Testis (tissue), 3 donors: Measurements from ENCODE around the gene NPDC1. TPM values are rescaled to one million over a fixed set of nuclear protein-coding genes. Genes with fewer than 3 reads are reported as not detected.

Experiments
- DNase-seq: peaks from one replicate; pipeline ENCODE4 v3.0.0-alpha.2; 2019
- H3K27ac ChIP-seq, 2 donors: fragments of 200-600 bp; sonication (generic); one replicate each; pipeline ENCODE4 v1.5.1; 2019
- H3K27me3 ChIP-seq: fragments of 200-600 bp; sonication (generic); one replicate; pipeline ENCODE4 v1.5.1; 2019
- H3K36me3 ChIP-seq: fragments of 200-600 bp; sonication (generic); one replicate; pipeline ENCODE4 v1.5.1; 2017; ENCODE audit warnings: low read depth; ENCODE audit errors: missing control alignments
- H3K4me1 ChIP-seq: fragments of 200-600 bp; sonication (generic); one replicate; pipeline ENCODE4 v1.5.1; 2019
- H3K4me3 ChIP-seq, 2 donors: fragments of 200-600 bp; sonication (generic); one replicate each; pipeline ENCODE4 v1.5.1; 2017 to 2019
- H3K9me3 ChIP-seq: fragments of 200-600 bp; sonication (generic); one replicate; pipeline ENCODE4 v1.5.1; 2017
- POLR2A ChIP-seq: fragments of 450-650 bp; IDR thresholded peaks from one replicate; pipeline ENCODE4 v1.6.1; 2017; ENCODE audit warnings: antibody characterized with exemption, mild to moderate bottlenecking, moderate library complexity
- WGBS, 2 donors: methylation state at CpG; one replicate each; pipeline ENCODE4 v1.1.5; 2018; 5-methylcytosine and 5-hydroxymethylcytosine counted together
- intact Hi-C: fragments of 100-400 bp; cut with DNase I; formaldehyde crosslinking; loops from one replicate; pipeline ENCODE4 v1.15.1; 2023; ENCODE audit warnings: low total_unique reads
- polyA plus RNA-seq: library from polyadenylated mRNA; stranded (reverse); fragments of 350-450 nt; fragmentation: Illumina TruSeq; extraction: RNeasy Lipid Tissue Mini Kit (QIAGEN cat#74804); gene quantifications from one replicate; pipeline ENCODE4 v1.2.3, GENCODE V29; 2014; ENCODE audit warnings: low read depth, low replicate concordance; ENCODE audit not compliant: insufficient read depth
- total RNA-seq, 2 donors: library from RNA; depleted of rRNA; stranded (reverse); fragments of >200 nt; gene quantifications; one replicate each; pipeline ENCODE4 v1.2.3, GENCODE V29; 2016
- TF ChIP-seq, protein P1 (sequence below), 3 experiments: fragments of 450-650 bp in 2 of 3; fragments of 200-600 bp in 1 of 3; sonication (generic) in 1 of 3; IDR thresholded peaks; one replicate each; pipeline ENCODE4 v1.5.1; 2016 to 2019; ENCODE audit warnings: antibody characterized with exemption in 3 of 3, mild to moderate bottlenecking in 2 of 3, moderate library complexity in 1 of 3

Gene NPDC1
- total and polyA plus RNA-seq, 3 donors from 2014 or later = 47.7 to 103 (median 75.9) TPM

DNA sequence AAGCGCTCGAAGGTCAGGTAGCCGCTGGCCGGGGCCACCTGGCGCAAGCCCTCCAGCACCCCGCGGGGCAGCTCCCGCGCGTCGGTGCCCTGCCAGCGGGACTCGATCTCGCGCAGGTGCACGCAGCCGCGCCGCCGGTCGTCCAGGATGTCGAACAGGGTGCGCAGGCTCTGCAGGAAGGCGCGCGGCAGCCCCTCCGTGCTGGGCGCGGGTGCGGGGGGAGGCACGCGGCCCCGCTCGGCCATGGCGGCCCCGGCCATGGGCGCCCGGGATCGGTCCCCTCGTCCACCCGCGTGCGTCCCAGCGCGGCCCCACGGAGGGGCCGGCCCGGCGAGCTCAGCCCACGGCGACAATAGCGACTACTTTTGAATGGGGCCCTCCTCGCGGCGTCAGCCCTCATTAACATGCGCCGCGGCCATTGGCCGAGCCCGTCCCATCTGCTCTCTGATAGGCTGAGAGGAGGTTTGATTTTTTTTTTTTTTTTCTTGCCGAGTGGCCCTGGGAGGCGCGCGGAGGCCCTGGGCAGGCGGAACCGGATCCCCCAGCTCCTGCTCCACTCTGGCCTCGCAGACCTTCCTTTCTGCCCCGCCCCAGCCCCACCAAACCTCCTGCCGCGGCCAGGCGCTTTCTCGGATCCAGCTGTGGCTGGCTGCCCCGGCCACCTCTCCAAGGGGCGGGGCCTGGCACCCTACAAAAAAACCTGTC, 24.4 kb upstream of the NPDC1 start, which contains the start of gene SAPCD2:
Gene SAPCD2, minus strand, starts transcription at position 357 of the 705 bp plus-strand sequence. Its CDS starts 97 bp downstream, at position 260.
- Histone ChIP-seq H3K9me3 (no peaks in the 10 kb centered on the region), H3K27ac (no peak within 1 kb of the TSS), H3K36me3 (no peaks in the 10 kb centered on the region), H3K4me1 (peaks cover 8% of the 10 kb centered on the region), H3K4me3 (peak within 1 kb of the TSS; percentile 32 to 48), H3K27me3 (no peaks in the 10 kb centered on the region)
- intact Hi-C loops = no loop called here
- TF ChIP-seq POLR2A = no peak
- TF ChIP-seq, protein P1, sequence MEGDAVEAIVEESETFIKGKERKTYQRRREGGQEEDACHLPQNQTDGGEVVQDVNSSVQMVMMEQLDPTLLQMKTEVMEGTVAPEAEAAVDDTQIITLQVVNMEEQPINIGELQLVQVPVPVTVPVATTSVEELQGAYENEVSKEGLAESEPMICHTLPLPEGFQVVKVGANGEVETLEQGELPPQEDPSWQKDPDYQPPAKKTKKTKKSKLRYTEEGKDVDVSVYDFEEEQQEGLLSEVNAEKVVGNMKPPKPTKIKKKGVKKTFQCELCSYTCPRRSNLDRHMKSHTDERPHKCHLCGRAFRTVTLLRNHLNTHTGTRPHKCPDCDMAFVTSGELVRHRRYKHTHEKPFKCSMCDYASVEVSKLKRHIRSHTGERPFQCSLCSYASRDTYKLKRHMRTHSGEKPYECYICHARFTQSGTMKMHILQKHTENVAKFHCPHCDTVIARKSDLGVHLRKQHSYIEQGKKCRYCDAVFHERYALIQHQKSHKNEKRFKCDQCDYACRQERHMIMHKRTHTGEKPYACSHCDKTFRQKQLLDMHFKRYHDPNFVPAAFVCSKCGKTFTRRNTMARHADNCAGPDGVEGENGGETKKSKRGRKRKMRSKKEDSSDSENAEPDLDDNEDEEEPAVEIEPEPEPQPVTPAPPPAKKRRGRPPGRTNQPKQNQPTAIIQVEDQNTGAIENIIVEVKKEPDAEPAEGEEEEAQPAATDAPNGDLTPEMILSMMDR (IDR thresholded peaks at IDR 0.05) = no peak
- peak; percentile 91 for DNase-seq
- 0 to 2% methylated on average over 26 to 43 of the region's 74 CpGs for WGBS, 2 donors

DNA sequence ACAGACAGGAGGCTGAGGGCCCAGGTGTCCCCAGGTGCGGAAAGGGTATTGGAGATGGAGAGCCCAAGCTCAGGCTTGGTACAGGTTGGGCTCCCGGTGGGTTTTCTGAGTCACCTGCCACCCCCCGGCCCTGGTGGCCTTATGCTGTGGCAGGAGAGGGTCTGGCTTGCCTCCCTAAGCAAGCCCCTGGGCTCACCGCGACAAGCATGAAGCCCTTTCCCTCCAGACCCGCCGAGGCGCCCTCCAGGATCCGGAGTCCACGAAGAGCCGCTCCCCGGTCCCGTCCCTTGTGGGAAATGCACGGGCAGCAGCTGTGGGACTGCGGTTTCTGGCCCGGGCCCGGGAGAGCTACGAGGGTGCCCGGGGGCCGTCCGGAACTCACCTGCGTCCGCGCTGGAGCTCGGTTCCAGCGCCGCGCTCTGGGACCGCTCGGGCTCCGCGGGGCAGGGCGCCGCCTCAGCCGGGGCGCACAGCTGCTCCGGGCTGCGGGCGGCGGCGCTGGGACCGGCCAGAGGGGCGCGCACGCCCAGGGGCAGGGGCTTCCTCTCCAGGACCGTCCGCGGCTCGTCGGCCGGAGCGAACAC, 23.6 kb upstream of the NPDC1 start:
- DNase-seq = no peak
- TF ChIP-seq, protein P1 (IDR thresholded peaks at IDR 0.05) = no peak
- no peak for TF ChIP-seq POLR2A
- Histone ChIP-seq H3K27ac (no peak overlapping the region), H3K36me3 (no peaks in the 10 kb centered on the region), H3K27me3 (no peaks in the 10 kb centered on the region), H3K4me3 (peak overlapping the region in 1 of 2 donors; percentile 32), H3K9me3 (no peaks in the 10 kb centered on the region), H3K4me1 (peaks cover 8% of the 10 kb centered on the region)
- WGBS, 2 donors = 7% methylated on average over 46 of the region's 52 CpGs; no CpG with 5 or more reads in 1 of the 2 donors
- intact Hi-C loops = no loop called here

DNA sequence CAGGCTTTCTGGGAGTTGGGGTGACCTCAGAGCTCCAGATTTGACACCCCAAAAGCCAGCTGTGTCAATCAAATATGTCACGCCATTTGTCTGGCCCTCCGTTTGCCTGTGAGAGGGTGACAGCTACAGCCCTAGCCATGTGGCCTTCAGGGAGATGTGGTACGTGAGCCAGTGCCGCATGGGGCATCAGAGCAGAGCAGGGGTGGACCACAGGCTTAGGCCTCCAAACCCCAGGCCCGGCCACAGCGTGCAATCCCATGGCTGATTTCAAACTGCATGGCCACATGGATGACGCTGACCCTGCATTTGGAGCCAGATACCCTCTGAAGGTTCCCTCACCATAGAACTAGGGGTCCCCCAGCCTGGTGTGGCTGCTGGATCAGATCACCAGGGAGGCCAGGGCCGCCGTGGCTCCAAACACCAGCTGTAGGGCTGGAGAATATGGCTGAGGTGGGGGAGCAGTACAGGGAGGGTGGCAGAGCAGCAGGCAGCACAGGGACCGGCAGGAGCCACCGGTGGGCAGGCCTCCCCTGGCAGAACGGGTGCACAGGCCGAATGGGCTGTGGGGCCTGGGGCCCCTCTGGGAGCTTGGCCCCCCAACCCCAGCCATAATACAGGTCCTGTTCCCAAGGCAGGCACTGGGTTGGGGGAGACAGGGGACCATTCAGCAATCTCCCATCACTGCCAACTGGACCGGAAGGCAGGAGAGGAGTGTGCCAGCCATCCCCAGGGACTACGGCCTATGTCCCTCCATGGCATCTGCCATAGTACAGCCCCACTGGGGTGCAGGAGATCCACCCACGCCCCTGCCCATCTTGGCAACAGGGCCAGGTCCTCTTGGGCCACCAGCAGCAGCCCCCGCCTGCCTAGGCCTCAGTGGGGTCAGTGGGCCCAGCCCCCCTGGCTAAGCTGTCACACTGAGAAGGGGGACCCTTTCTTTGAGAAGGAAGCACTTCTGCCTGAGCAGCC, 22.8 kb upstream of the NPDC1 start:
- no peak for TF ChIP-seq POLR2A
- TF ChIP-seq, protein P1 (IDR thresholded peaks at IDR 0.05) = no peak
- Histone ChIP-seq H3K4me1 (peaks cover 10% of the 10 kb centered on the region), H3K27ac (no peak overlapping the region), H3K4me3 (no peak overlapping the region), H3K9me3 (no peaks in the 10 kb centered on the region), H3K36me3 (no peaks in the 10 kb centered on the region), H3K27me3 (no peaks in the 10 kb centered on the region)
- intact Hi-C loops = no loop called here
- WGBS, 2 donors = 87 to 91% methylated on average over 3 to 17 of the region's 17 CpGs
- DNase-seq = no peak

DNA sequence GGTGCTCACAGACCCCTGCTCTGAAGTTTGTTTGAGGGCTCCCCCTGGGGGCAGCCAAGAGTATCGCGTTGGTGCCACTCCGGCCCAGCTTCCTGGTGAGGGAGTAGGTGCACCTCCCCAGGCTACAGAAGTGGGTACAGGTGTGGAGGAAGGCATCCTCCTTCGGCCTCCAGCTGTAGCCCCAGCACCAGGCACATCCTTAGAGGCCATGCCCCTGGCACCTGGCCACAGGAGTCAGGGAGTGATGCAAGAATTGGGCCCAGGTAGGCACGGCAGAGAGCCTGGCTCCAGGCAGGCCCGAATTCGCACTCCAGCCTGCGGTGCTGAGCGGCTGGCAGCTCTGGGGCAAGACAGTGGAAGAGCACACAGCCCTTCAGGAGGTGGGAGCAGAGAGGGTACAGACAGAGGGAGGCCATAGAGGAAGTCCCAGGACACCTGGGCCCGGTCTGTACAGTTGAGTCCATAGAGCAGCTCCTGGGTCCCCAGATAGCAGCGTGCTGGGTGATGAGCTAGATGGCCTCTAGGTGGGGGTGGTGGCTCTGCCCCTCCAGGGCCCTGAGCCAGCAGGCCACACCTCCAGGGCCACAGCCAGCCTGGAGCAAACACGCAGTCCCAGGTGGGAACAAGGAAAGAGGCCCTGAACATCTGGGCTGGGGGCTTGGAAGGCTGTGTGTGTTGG, 22.0 kb upstream of the NPDC1 start:
- Histone ChIP-seq H3K4me1 (peaks cover 12% of the 10 kb centered on the region), H3K4me3 (no peak overlapping the region), H3K36me3 (no peaks in the 10 kb centered on the region), H3K9me3 (no peaks in the 10 kb centered on the region), H3K27me3 (no peaks in the 10 kb centered on the region), H3K27ac (no peak overlapping the region)
- intact Hi-C loops = no loop called here
- peak; percentile 82 for DNase-seq
- TF ChIP-seq, protein P1 (IDR thresholded peaks at IDR 0.05) = peak; percentile 69 to 80 (median 72)
- TF ChIP-seq POLR2A = no peak
- WGBS, 2 donors = 63 to 76% methylated on average over 9 to 12 of the region's 12 CpGs
